GM23248 (cell line): ENCODE measurements around the gene PAQR9.

ENCODE experiments used
- EZH2 ChIP-seq: fragments of 200-600 bp; sonication (generic); IDR thresholded peaks from 2 replicates; pipeline ENCODE4 v1.6.1; 2018; ENCODE audit warnings: antibody characterized with exemption, mild to moderate bottlenecking; ENCODE audit not compliant: insufficient read depth, poor library complexity, severe bottlenecking
- EZH2phosphoT487 ChIP-seq: fragments of 200-600 bp; sonication (generic); IDR thresholded peaks from 2 replicates; pipeline ENCODE4 v1.6.1; 2018; ENCODE audit warnings: antibody characterized with exemption, moderate library complexity, mild to moderate bottlenecking, low read depth; ENCODE audit not compliant: insufficient read depth

- TF ChIP-seq EZH2phosphoT487, result no peak
- TF ChIP-seq EZH2, result no peak
Observed at GRCh38 chr3:142951794-142952193, 11.7 kb downstream of the PAQR9 start.
